ENCODE data around the gene MARK3. TPM values are rescaled to one million over a fixed set of nuclear protein-coding genes. Genes with fewer than 3 reads are reported as not detected.

MARK3 gene
- total RNA-seq, 1 donor from 2014 or later: 72.3 TPM

GRCh38 chr14:103395244-103395643, 10.0 kb downstream of the MARK3 start:
- DNase-seq (ENCODE audit: low spot score): no peak

GRCh38 chr14:103396463-103396862, 11.2 kb downstream of the MARK3 start:
- no peak for DNase-seq (ENCODE audit: low spot score)

- DNase-seq (ENCODE audit: low spot score): no peak
Measured at GRCh38 chr14:103398427-103399195, 13.4 kb downstream of the MARK3 start.

GRCh38 chr14:103400537-103400936, 15.3 kb downstream of the MARK3 start:
- DNase-seq (ENCODE audit: low spot score): no peak

- no peak for DNase-seq (ENCODE audit: low spot score)
Measured at GRCh38 chr14:103401223-103402214, 16.3 kb downstream of the MARK3 start.

- no peak for DNase-seq (ENCODE audit: low spot score)
Measured at GRCh38 chr14:103402695-103403094, 17.5 kb downstream of the MARK3 start.

GRCh38 chr14:103404032-103404918, 19.1 kb downstream of the MARK3 start:
- no peak for DNase-seq (ENCODE audit: low spot score)

- peak; percentile 42 for DNase-seq (ENCODE audit: low spot score)
Measured at GRCh38 chr14:103404920-103405319, 19.7 kb downstream of the MARK3 start.

GRCh38 chr14:103408491-103409155, 23.4 kb downstream of the MARK3 start:
- peak; percentile 18 for DNase-seq (ENCODE audit: low spot score)

GRCh38 chr14:103416916-103417315, 31.7 kb downstream of the MARK3 start:
- no peak for DNase-seq (ENCODE audit: low spot score)

GRCh38 chr14:103418481-103418818, 33.2 kb downstream of the MARK3 start:
- no peak for DNase-seq (ENCODE audit: low spot score)

GRCh38 chr14:103421556-103421955, 36.3 kb downstream of the MARK3 start:
- no peak for DNase-seq (ENCODE audit: low spot score)

GRCh38 chr14:103423050-103423461, 37.8 kb downstream of the MARK3 start:
- no peak for DNase-seq (ENCODE audit: low spot score)

GRCh38 chr14:103427485-103428443, 42.5 kb downstream of the MARK3 start:
- no peak for DNase-seq (ENCODE audit: low spot score)

- no peak for DNase-seq (ENCODE audit: low spot score)
Measured at GRCh38 chr14:103428723-103429556, 43.7 kb downstream of the MARK3 start.

GRCh38 chr14:103430358-103430757, 45.1 kb downstream of the MARK3 start:
- no peak for DNase-seq (ENCODE audit: low spot score)

- no peak for DNase-seq (ENCODE audit: low spot score)
Measured at GRCh38 chr14:103432627-103433026, 47.4 kb downstream of the MARK3 start.

GRCh38 chr14:103433916-103434563, 48.8 kb downstream of the MARK3 start:
- DNase-seq (ENCODE audit: low spot score): no peak

Data from mucosa of gallbladder (tissue), 1 donor.